H1 (cell line): ENCODE results near the gene CUEDC2.

Source experiments
- BACH1 ChIP-seq: IDR thresholded peaks from 2 replicates; pipeline ENCODE4 v1.6.1; 2012; ENCODE audit warnings: low read length, improper control_type of control experiment
- EP300 ChIP-seq, 2 experiments: IDR thresholded peaks; 1 replicate in 1 of 2; 2 replicates in 1 of 2; pipeline ENCODE4 v1.6.1; 2011 to 2012; ENCODE audit warnings: low read depth in 2 of 2, low read length in 2 of 2, mild to moderate bottlenecking in 2 of 2, borderline replicate concordance in 1 of 2, inconsistent platforms in 1 of 2, moderate library complexity in 1 of 2

DNA sequence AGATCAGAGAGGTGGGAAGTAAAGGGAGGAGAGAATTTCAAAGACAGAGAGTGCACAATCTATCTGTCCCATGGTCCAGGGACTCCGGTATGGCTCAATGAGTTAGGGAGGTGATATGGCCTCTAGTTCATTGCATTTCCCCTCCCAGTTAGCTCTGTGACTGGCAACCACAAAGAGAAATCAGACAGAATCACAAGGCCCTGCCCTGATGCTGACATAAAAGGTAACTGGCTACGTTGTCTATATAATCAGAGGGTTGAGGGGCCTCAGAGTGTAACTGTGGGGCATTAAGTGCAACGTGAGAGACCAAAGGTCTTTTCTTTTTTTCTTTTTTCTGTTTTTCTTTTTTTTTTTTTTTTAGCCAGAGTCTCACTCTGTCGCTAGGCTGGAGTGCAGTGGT, 26.3 kb upstream of the CUEDC2 start:
- no peak for TF ChIP-seq EP300 (IDR thresholded peaks at IDR 0.05; ENCODE audit: borderline replicate concordance in 1 of 2, low read depth in 2 of 2, low read length in 2 of 2)
- no peak for TF ChIP-seq BACH1
